Measurements from ENCODE around the gene HOMEZ. TPM values are rescaled to one million over a fixed set of nuclear protein-coding genes. Genes with fewer than 3 reads are reported as not detected.
A peak's percentile ranks its signal among the peaks of the same experiment; 100 is the strongest.
"Not testable (repeated sequence)": the region's sequence is repeated elsewhere in the genome, so short reads cannot be mapped to it uniquely, and the experiment has no call there.

The HOMEZ gene, protein sequence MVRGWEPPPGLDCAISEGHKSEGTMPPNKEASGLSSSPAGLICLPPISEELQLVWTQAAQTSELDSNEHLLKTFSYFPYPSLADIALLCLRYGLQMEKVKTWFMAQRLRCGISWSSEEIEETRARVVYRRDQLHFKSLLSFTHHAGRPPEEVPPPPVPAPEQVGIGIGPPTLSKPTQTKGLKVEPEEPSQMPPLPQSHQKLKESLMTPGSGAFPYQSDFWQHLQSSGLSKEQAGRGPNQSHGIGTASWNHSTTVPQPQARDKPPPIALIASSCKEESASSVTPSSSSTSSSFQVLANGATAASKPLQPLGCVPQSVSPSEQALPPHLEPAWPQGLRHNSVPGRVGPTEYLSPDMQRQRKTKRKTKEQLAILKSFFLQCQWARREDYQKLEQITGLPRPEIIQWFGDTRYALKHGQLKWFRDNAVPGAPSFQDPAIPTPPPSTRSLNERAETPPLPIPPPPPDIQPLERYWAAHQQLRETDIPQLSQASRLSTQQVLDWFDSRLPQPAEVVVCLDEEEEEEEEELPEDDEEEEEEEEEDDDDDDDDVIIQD
- 5.1 and 6.3 TPM in 2 replicates for total RNA-seq (2012; rRNA removed)

DNA sequence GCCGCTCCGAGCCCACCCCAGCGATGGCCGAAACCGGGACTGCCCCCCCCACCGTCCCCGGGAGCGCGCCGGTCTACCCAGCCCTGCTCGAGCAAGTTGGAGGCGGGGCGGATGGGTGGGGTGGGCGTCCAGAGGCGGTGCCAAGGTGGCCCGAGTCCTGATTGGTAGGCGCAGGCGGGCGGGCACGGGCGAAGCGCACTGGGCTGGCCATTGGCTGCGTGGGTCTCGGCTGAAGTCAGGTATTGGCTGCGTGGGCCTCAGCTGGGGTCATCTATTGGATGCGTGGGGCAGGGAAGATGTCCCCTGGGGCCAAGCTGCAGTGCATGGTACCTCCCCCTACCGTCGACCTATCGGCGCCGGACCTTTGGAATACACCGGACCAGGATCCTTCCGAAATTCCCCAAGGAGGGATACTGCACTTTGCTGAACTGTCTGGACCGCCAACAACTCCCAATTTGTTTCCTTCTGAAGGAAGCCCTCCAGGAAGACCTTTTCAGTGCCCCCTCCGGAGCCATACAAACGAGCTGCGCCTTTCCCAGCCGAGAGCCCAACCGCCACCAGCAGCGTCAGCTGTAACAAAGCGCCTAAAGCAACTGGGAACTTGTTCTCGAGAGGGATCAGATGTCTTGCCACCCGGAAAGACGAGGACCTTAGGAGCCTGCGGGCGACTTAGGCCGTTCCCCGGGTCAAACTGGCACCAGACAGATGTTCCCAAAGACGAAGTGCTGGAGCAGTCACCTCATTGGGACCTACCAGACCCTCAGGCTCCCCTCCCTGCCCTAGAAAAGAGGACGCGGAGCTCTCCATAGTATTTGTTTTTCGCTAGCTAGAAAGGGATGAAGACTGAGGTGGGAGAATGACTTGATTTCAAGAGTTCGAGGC lies at the start of gene HOMEZ:
Gene HOMEZ, minus strand, starts transcription at position 113 of the 882 bp plus-strand sequence. CDS start 180 bp downstream, outside the sequence.
- Histone ChIP-seq H3K36me3 (ENCODE audit: insufficient read depth, low read length) (no peaks in the 10 kb centered on the region), H3K4me1 (ENCODE audit: control insufficient read depth, insufficient read depth, low read length) (peaks cover 18% of the 10 kb centered on the region), H3K4me2 (ENCODE audit: low read length) (peak within 1 kb of the TSS; percentile 87)

DNA sequence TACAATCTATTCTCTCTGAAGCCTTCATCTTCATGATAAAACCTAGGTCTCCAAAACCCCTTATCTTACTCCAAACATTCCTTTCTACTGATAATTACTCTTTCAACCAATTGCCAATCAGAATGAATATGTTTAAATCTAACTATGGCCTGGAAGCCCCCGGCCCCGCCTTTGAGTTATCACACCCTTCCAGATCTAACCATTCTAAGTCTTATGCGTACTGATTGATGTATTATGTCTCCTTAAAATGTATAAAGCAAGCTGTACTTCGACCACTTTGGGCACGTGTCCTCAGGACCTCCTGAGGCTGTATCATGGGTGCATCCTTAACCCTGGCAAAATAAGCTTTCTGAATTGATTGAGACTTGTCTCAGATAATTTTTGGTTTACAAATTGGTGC lies 49.7 kb upstream of the HOMEZ start:
- Histone ChIP-seq H3K4me3 (ENCODE audit: low read length) (no peak overlapping the region), H3K9me3 (replicated peaks; ENCODE audit: low read length) (no peaks in the 10 kb centered on the region), H3K36me3 (ENCODE audit: insufficient read depth, low read length) (no peaks in the 10 kb centered on the region), H3K4me1 (ENCODE audit: control insufficient read depth, insufficient read depth, low read length) (no peaks in the 10 kb centered on the region), H3K27me3 (ENCODE audit: control insufficient read depth, insufficient read depth, low read length) (peaks cover 23% of the 10 kb centered on the region), H3K9ac (ENCODE audit: low read depth, low read length) (no peak overlapping the region), H3K4me2 (ENCODE audit: low read length) (no peak overlapping the region)

More for the DNA sequence above, at the start of gene HOMEZ:
- no peaks in the 10 kb centered on the region for H3K9me3 ChIP-seq (replicated peaks; ENCODE audit: low read length)
- H3K4me3 ChIP-seq (ENCODE audit: low read length): peak within 1 kb of the TSS; percentile 92
- peak within 1 kb of the TSS; percentile 87 for H3K9ac ChIP-seq (ENCODE audit: low read depth, low read length)
- peaks cover 4% of the 10 kb centered on the region for H3K27me3 ChIP-seq (ENCODE audit: control insufficient read depth, insufficient read depth, low read length)

DNA sequence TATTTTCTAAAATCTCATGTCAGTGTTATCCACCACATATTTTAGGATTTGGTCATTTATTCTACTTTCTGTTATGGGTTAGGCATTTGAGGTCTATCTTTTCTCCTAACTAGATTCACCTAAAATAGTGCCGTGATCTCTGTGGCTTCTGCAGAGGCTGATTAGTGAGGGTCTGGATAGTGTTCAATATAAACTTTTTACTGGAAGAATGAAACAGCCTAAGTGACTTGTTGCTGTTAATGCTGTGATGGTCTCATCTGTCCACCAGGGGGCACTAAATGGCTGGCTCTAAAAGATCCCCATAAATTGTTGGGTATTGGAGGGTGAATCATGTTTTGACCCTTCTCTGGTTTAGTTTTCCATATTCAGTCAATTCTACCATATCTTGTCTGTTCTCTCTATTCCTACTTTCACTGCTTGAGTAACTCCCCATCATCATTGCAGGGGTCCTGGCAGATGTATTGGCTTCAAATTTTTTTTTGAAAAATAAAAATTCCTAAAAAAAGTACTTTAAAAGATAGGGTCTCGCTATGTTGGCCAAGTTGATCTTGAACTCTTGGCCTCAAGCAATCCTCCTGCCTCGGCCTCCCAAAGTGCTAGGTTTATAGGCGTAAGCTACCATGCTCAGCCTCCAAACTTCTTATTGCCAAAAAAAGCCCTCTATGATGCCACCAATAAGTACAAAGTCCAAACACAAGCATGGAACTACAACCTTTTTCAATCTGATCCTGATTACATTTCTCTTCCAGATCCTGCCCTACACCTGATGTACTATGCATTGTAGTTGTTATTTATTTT lies 42.2 kb upstream of the HOMEZ start:
- H3K9me3 ChIP-seq (replicated peaks; ENCODE audit: low read length): no peaks in the 10 kb centered on the region
- peaks cover 3% of the 10 kb centered on the region for H3K27me3 ChIP-seq (ENCODE audit: control insufficient read depth, insufficient read depth, low read length)
- no peak overlapping the region for H3K4me3 ChIP-seq (ENCODE audit: low read length)
- peaks cover 27% of the 10 kb centered on the region for H3K36me3 ChIP-seq (ENCODE audit: insufficient read depth, low read length)
- H3K4me2 ChIP-seq (ENCODE audit: low read length): no peak overlapping the region
- no peak overlapping the region for H3K9ac ChIP-seq (ENCODE audit: low read depth, low read length)
- H3K4me1 ChIP-seq (ENCODE audit: control insufficient read depth, insufficient read depth, low read length): peaks cover 4% of the 10 kb centered on the region

DNA sequence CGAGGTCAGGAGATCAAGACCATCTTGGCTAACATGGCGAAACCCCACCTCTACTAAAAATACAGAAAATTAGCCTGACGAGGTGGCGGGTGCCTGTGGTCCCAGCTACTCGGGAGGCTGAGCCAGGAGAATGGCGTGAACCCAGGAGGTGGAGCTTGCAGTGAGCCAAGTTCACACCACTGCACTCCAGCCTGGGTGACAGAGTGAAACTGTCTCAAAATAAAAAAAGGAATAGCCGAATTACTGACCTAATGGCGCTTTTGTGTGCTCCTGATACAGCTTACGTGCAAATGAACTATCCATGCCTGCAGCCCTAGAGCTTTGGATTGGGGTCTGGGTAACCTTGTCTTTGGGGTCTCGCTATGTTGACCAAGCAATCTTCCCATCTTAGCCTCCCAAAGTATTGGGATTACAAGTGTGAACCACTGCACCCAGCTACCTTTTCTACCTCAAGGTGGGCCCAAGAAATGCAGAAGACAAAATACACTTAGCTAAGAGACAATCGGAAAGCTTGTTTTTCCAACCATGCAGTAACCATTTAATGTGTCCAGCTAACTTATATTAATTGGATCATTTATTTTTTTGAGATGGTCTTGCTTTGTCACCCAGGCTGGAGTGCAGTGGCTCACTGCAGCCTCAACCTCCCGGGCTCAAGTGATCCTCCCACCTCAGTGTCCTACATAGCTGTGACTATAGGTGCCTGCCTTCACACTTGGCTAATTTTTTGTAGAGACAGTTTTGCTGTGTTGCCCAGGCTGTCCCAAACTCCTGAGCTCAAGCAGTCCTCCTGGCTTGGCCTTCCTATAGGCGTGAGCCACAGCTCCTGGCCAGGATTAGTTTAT lies 40.8 kb upstream of the HOMEZ start:
- Histone ChIP-seq H3K36me3 (ENCODE audit: insufficient read depth, low read length) (peaks cover 30% of the 10 kb centered on the region), H3K9ac (ENCODE audit: low read depth, low read length) (no peak overlapping the region), H3K4me3 (ENCODE audit: low read length) (no peak overlapping the region), H3K27me3 (ENCODE audit: control insufficient read depth, insufficient read depth, low read length) (no peaks in the 10 kb centered on the region), H3K9me3 (replicated peaks; ENCODE audit: low read length) (no peaks in the 10 kb centered on the region), H3K4me2 (ENCODE audit: low read length) (no peak overlapping the region), H3K4me1 (ENCODE audit: control insufficient read depth, insufficient read depth, low read length) (peaks cover 10% of the 10 kb centered on the region)

DNA sequence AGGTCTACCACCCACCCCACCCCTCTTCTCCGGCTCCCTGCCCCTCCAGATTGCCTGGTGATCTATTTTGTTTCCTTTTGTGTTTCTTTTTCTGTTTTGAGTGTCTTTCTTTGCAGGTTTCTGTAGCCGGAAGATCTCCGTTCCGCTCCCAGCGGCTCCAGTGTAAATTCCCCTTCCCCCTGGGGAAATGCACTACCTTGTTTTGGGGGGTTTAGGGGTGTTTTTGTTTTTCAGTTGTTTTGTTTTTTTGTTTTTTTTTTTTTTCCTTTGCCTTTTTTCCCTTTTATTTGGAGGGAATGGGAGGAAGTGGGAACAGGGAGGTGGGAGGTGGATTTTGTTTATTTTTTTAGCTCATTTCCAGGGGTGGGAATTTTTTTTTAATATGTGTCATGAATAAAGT lies 39.8 kb upstream of the HOMEZ start:
- H3K27me3 ChIP-seq (ENCODE audit: control insufficient read depth, insufficient read depth, low read length); H3K4me3 ChIP-seq (ENCODE audit: low read length); H3K9ac ChIP-seq (ENCODE audit: low read depth, low read length); H3K9me3 ChIP-seq (replicated peaks; ENCODE audit: low read length); H3K4me2 ChIP-seq (ENCODE audit: low read length): not testable (repeated sequence)
- Histone ChIP-seq H3K36me3 (ENCODE audit: insufficient read depth, low read length) (peaks cover 30% of the 10 kb centered on the region), H3K4me1 (ENCODE audit: control insufficient read depth, insufficient read depth, low read length) (peaks cover 10% of the 10 kb centered on the region)

DNA sequence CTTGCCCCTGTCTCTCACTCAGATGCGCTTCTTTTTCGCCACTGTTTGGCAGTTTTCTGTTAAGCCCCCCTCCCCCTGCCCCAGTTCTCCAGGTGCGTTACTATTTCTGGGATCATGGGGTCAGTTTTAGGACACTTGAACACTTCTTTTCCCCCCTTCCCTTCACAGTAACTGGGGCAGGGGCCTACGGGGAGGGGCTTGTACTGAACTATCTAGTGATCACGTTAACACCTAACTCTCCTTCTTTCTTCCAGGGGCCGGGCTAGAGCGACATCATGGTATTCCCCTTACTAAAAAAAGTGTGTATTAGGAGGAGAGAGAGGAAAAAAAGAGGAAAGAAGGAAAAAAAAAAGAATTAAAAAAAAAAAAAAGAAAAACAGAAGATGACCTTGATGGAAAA lies 39.1 kb upstream of the HOMEZ start:
- no peaks in the 10 kb centered on the region for H3K9me3 ChIP-seq (replicated peaks; ENCODE audit: low read length)
- H3K9ac ChIP-seq (ENCODE audit: low read depth, low read length): no peak overlapping the region
- no peak overlapping the region for H3K4me3 ChIP-seq (ENCODE audit: low read length)
- H3K4me1 ChIP-seq (ENCODE audit: control insufficient read depth, insufficient read depth, low read length): peaks cover 15% of the 10 kb centered on the region
- peaks cover 36% of the 10 kb centered on the region for H3K36me3 ChIP-seq (ENCODE audit: insufficient read depth, low read length)
- no peaks in the 10 kb centered on the region for H3K27me3 ChIP-seq (ENCODE audit: control insufficient read depth, insufficient read depth, low read length)
- H3K4me2 ChIP-seq (ENCODE audit: low read length): no peak overlapping the region

DNA sequence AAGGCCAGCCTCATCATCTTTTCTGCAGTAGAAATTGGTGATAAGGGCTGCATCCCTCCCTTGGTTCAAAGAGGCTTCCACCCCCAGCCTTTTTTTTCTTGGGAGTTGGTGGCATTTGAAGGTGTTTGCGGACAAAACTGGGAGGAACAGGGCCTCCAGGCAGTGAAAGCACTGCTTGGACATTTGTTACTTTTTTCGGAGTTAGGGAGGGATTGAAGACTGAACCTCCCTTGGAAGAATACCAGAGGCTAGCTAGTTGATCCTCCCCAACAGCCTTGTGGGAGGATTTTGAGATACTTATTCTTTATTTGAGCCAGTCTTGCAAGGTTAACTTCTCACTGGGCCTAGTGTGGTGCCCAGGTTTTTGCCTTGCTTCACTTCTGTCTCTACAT lies 38.5 kb upstream of the HOMEZ start:
- Histone ChIP-seq H3K9ac (ENCODE audit: low read depth, low read length) (no peak overlapping the region), H3K9me3 (replicated peaks; ENCODE audit: low read length) (no peaks in the 10 kb centered on the region)

DNA sequence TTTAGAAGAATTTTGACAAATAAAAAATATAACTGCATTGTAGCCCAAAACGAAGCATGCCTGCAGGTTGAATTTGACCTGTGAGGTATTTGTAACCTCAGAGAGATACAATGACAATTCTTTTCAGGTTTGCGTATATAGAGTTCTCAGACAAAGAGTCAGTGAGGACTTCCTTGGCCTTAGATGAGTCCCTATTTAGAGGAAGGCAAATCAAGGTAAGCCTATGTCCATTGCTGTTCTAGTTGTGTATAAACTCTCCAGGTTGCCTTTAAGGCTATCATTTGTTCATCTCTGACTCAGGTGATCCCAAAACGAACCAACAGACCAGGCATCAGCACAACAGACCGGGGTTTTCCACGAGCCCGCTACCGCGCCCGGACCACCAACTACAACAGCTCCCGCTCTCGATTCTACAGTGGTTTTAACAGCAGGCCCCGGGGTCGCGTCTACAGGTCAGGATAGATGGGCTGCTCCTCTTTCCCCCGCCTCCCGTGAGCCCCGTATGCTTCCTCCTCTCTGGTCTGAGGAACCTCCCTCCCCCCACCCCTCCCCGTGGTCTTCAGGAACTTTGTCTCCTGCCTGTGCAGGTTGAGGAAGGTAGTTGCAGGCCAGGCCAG lies 38.0 kb upstream of the HOMEZ start:
- Histone ChIP-seq H3K9me3 (replicated peaks; ENCODE audit: low read length) (no peaks in the 10 kb centered on the region), H3K4me3 (ENCODE audit: low read length) (no peak overlapping the region)

More for the DNA sequence above, 38.5 kb upstream of the HOMEZ start:
- peaks cover 15% of the 10 kb centered on the region for H3K4me1 ChIP-seq (ENCODE audit: control insufficient read depth, insufficient read depth, low read length)
- H3K36me3 ChIP-seq (ENCODE audit: insufficient read depth, low read length): peaks cover 42% of the 10 kb centered on the region
- no peak overlapping the region for H3K4me2 ChIP-seq (ENCODE audit: low read length)
- H3K27me3 ChIP-seq (ENCODE audit: control insufficient read depth, insufficient read depth, low read length): no peaks in the 10 kb centered on the region
- no peak overlapping the region for H3K4me3 ChIP-seq (ENCODE audit: low read length)

DNA sequence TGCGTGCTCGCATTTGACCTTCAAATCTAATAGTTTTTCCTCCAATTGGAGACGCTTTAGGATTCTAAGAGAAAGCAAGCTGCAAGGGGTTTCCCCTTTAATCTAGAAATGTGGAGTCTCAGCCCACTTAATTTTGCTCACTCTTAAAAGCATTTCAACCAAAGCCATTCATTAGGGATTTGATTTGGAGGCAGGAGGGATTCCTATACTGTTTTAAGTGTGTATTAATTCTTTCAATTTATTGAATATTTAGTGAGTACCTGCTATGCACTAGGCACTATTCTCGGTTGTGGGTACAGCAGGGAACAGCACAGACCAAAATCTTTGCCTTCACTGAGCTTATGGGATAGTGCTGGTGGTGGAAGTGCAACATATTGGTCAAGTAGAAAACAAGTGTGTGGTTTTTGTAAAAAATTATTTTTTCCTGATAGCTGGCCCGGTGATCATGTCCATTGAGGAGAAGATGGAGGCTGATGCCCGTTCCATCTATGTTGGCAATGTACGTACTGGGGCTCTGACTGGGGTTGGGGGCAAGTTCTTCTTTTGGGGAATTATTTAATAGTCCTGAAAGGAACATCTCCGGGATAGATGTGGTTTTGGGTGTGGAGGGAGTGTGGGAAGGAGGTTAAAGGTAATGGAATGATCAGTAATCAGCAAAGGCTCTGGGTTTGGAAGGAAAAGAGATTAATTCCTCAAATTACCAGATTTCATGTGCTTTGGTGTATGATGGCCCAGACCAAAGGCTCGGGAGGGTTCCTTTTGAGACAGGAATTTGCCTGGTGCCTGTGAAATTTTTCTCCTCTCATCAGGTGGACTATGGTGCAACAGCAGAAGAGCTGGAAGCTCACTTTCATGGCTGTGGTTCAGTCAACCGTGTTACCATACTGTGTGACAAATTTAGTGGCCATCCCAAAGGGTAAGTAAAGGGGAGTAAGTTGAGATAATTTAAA lies 36.9 kb upstream of the HOMEZ start:
- peak overlapping the region; percentile 82 for H3K4me3 ChIP-seq (ENCODE audit: low read length)
- H3K4me2 ChIP-seq (ENCODE audit: low read length): peak overlapping the region; percentile 88
- no peaks in the 10 kb centered on the region for H3K9me3 ChIP-seq (replicated peaks; ENCODE audit: low read length)
- peaks cover 15% of the 10 kb centered on the region for H3K4me1 ChIP-seq (ENCODE audit: control insufficient read depth, insufficient read depth, low read length)
- peaks cover 44% of the 10 kb centered on the region for H3K36me3 ChIP-seq (ENCODE audit: insufficient read depth, low read length)
- no peaks in the 10 kb centered on the region for H3K27me3 ChIP-seq (ENCODE audit: control insufficient read depth, insufficient read depth, low read length)
- H3K9ac ChIP-seq (ENCODE audit: low read depth, low read length): peak overlapping the region; percentile 92

More for the DNA sequence above, 38.0 kb upstream of the HOMEZ start:
- Histone ChIP-seq H3K4me2 (ENCODE audit: low read length) (no peak overlapping the region), H3K4me1 (ENCODE audit: control insufficient read depth, insufficient read depth, low read length) (peaks cover 15% of the 10 kb centered on the region), H3K36me3 (ENCODE audit: insufficient read depth, low read length) (peaks cover 44% of the 10 kb centered on the region), H3K27me3 (ENCODE audit: control insufficient read depth, insufficient read depth, low read length) (no peaks in the 10 kb centered on the region), H3K9ac (ENCODE audit: low read depth, low read length) (no peak overlapping the region)
